Muscle layer of duodenum (tissue), 2 donors: ENCODE data around the gene TMED10.
A peak's percentile ranks its signal among the peaks of the same experiment; 100 is the strongest.

Source experiments
- H3K27ac ChIP-seq: one replicate; pipeline ENCODE4 v1.7.0; 2013; ENCODE audit warnings: mild to moderate bottlenecking, low read length
- H3K27me3 ChIP-seq: one replicate; pipeline ENCODE4 v1.7.0; 2013; ENCODE audit warnings: low read depth, mild to moderate bottlenecking, control low read depth, low read length
- H3K36me3 ChIP-seq, 2 donors: one replicate each; pipeline ENCODE4 v1.7.0; 2013; ENCODE audit warnings: low read length in 2 of 2, control low read depth in 1 of 2, mild to moderate bottlenecking in 1 of 2; ENCODE audit not compliant: insufficient read depth in 2 of 2, control insufficient read depth in 1 of 2
- H3K4me1 ChIP-seq, 2 donors: one replicate each; pipeline ENCODE4 v1.7.0; 2013; ENCODE audit warnings: low read length in 2 of 2, mild to moderate bottlenecking in 2 of 2, control low read depth in 1 of 2, moderate library complexity in 1 of 2; ENCODE audit not compliant: insufficient read depth in 2 of 2, control insufficient read depth in 1 of 2
- H3K4me3 ChIP-seq, 2 donors: one replicate each; pipeline ENCODE4 v1.7.0; 2013; ENCODE audit warnings: low read length in 2 of 2, low read depth in 1 of 2, mild to moderate bottlenecking in 1 of 2
- H3K9me3 ChIP-seq, 2 donors: one replicate each; pipeline ENCODE4 v1.7.0; 2013; ENCODE audit warnings: low read length in 2 of 2, control low read depth in 1 of 2, mild to moderate bottlenecking in 1 of 2; ENCODE audit not compliant: control insufficient read depth in 1 of 2
- donor health status: healthy.

The TMED10 gene

DNA sequence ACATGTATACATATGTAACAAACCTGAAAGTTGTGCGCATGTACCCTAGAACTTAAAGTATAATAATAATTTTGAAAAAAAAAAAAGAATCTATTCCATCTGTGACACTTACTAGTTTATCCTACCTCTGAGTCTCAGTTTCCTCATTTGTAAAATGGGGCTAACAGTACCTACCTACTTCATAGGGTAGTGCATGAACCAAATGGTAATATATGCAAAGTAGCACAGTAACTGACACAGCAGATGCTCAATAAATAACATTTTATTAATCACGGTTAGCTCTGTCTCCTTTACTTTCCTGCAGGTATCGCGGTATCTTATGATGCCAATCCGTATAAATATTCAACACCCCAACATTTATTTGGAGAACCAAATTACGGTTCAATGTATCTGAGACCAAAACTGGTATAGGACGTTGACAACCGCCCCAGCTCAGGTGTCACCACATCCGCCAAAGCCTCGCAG is 703 bp downstream of the TMED10 start:
- Histone ChIP-seq H3K36me3 (peaks cover 0 to 9% of the 10 kb centered on the region in 2 donors), H3K9me3 (no peaks in the 10 kb centered on the region), H3K27me3 (no peaks in the 10 kb centered on the region), H3K4me3 (peak overlapping the region; percentile 83 to 94), H3K4me1 (peaks cover 0 to 34% of the 10 kb centered on the region in 2 donors), H3K27ac (peak overlapping the region; percentile 98)

DNA sequence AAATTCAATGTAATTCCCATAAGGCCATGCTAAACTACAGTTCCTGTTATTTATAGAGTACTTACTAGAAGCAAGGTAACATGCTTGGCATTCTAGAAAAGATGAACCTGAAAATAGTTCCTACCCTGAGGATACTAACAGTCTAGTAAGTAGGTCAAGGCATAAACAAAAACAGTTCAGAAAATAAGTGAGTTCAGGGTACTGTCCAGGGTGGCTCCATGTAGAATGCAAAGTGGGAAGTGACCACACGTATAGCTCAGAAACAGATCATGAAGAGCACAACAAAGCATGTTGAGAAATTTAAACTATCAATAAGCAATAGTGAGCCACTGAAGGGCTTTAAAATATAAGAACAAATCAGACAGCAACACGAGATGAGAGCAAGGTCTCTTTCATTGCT is 2.3 kb downstream of the TMED10 start:
- no peak overlapping the region for H3K4me3 ChIP-seq
- H3K27me3 ChIP-seq: no peaks in the 10 kb centered on the region
- peak overlapping the region; percentile 49 for H3K27ac ChIP-seq
- peaks cover 0 to 9% of the 10 kb centered on the region in 2 donors for H3K36me3 ChIP-seq
- peaks cover 0 to 34% of the 10 kb centered on the region in 2 donors for H3K4me1 ChIP-seq
- H3K9me3 ChIP-seq: no peaks in the 10 kb centered on the region

DNA sequence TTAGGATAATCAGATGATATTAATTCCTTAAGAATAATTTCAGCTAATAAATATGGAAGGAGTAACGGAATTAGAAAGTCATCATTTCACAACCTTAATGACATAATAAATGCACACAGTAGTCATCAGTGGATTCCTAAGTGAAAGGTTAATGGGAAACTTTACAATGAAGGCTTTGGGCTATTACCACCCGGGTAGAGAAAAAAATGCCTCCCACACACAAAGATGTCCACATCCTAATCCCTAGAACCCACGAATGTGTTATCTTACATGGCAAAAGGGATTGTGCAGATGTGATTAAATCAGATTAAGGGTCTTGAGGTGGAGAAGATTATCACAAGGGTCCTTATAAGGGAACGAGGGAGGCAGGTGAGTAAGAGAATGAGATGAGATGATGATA is 5.6 kb downstream of the TMED10 start:
- Histone ChIP-seq H3K4me3 (no peak overlapping the region), H3K9me3 (no peaks in the 10 kb centered on the region), H3K36me3 (no peaks in the 10 kb centered on the region), H3K27ac (no peak overlapping the region), H3K4me1 (peaks cover 0 to 51% of the 10 kb centered on the region in 2 donors), H3K27me3 (no peaks in the 10 kb centered on the region)

DNA sequence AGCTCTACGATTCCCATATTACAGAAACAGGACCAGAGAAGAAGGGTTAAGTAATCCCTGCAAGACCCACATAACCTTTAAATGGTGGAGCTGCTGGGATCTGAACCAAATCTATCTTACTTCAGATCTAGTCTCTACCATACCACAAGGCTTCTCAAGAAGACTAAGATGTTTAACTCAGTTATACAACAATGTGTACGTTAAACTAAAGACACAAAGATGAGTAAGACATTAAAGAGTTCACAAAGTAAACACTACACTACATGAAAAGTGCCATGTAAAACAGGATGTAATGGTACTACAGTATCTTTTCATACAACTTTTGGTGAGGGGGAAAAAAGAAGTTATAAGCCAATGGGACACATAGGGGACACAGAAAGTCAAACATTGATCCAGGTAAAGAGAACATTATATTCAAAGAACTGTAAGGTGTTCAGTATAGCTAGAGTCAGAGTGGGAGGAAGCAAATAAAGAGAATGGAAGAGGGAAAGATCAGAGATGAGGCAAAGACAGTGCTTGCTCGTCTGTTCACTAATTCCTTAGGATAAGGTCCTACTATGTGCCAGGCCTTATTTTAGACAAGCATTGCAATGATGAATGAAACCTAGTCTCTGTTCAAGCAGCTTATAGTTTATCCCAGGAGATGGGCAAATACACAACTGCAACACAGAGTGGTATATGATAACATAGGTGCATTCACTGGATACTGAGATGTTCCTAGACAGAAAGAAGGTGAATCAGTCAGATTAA is 7.7 kb downstream of the TMED10 start:
- Histone ChIP-seq H3K9me3 (no peaks in the 10 kb centered on the region), H3K27me3 (no peaks in the 10 kb centered on the region), H3K36me3 (no peaks in the 10 kb centered on the region), H3K4me3 (no peak overlapping the region), H3K4me1 (peaks cover 0 to 39% of the 10 kb centered on the region in 2 donors), H3K27ac (no peak overlapping the region)

DNA sequence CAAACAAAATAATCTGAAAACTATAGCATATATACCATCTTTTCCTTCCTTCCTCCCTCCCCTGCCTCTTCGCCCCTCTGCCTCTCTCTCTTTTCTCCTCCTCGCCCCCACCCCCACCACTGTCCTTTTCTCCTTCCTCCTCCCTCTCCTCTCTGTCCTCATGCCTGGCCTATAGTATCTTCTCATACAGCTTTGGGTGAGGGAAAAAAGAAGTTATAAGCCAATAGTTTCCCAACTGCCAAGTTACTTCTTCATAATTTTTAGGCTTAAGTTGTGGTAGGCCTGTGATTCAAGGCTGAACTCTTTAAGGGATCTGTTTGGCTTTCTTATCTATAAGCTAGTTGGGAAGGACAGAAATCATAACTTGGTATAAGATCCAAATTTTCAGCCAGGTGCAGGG is 9.1 kb downstream of the TMED10 start:
- Histone ChIP-seq H3K4me3 (no peak overlapping the region), H3K36me3 (no peaks in the 10 kb centered on the region), H3K4me1 (peaks cover 0 to 31% of the 10 kb centered on the region in 2 donors), H3K27me3 (no peaks in the 10 kb centered on the region), H3K27ac (no peak overlapping the region), H3K9me3 (no peaks in the 10 kb centered on the region)

DNA sequence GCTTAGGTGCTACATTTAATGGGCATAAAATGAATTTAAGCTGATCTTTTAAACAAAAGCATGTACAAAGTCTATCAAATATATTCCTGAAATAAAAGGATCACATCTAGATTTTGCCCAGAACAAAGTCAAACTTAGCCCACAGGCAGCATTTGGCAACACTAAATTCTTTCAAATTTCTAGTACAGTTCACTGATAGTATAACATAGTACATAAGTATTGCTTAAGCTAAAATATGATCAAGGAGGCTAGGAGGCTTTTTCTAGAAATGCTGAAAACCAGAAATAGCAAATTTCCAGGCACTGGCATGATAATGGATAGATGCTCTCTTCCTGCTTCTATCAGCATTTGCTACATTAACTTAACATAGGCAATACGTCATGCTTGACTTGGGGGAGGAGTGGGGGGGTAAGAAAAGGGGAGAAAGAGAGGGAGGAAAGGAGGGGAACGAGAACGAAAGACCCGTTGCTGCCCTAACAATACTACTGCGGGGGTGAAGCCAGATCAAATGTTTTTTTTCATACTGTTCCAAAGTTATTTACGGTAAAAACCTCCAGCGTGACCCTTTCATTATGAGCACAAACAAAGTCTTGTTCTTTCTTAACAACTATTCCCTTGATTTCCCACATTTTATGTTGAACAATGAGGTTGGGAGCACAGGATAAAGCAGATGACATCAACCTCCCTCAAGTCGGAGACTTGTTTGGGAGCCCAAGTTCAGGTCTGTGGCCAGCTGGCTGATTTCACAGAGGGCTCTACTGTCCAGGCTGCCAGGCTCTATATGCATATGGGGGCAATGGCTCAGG is 10.6 kb downstream of the TMED10 start:
- Histone ChIP-seq H3K9me3 (no peaks in the 10 kb centered on the region), H3K27me3 (no peaks in the 10 kb centered on the region), H3K27ac (no peak overlapping the region), H3K4me3 (no peak overlapping the region), H3K36me3 (no peaks in the 10 kb centered on the region), H3K4me1 (peaks cover 0 to 23% of the 10 kb centered on the region in 2 donors)

DNA sequence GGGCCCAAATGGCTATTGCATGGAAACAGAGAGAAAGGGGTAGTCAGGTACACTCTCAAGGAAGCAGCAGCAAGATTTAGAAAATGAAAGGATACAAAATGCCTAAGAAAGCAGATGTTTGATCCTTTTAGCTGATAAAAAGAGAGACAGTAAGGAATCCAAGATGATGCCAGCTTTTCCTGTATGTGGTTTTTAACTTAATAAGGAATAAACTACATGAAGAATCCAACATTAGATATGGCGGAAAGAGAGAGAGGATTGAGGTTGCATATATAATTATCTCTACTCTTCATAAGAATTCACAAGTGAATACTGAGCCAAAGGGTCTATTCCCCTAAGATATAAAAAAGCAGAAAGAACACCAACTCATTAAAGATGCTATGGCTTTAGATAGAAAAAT is 11.6 kb downstream of the TMED10 start:
- no peak overlapping the region for H3K27ac ChIP-seq
- no peaks in the 10 kb centered on the region for H3K36me3 ChIP-seq
- no peak overlapping the region for H3K4me3 ChIP-seq
- no peaks in the 10 kb centered on the region for H3K9me3 ChIP-seq
- peaks cover 2 to 28% of the 10 kb centered on the region in 2 donors for H3K4me1 ChIP-seq
- no peaks in the 10 kb centered on the region for H3K27me3 ChIP-seq

DNA sequence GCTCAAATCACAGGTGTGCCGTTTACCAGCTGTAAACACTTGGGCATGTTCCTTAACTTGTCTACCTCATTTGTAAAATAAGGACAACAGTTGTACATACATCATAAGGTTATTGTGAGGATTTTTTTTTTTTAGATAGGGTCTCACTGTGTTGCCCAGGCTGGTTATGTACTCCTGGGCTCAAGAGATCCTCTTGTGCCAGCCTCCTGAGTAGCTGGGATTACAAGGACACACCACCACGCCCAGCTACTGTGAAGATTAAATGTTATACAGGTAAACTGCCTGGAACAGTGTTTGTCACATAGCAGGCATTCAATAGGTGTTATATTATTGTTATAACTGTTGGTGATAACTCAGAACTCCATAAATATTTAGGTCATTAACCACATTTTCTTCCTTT is 12.7 kb downstream of the TMED10 start:
- no peaks in the 10 kb centered on the region for H3K9me3 ChIP-seq
- no peaks in the 10 kb centered on the region for H3K27me3 ChIP-seq
- H3K36me3 ChIP-seq: no peaks in the 10 kb centered on the region
- no peak overlapping the region for H3K27ac ChIP-seq
- peaks cover 6 to 29% of the 10 kb centered on the region in 2 donors for H3K4me1 ChIP-seq
- H3K4me3 ChIP-seq: no peak overlapping the region

DNA sequence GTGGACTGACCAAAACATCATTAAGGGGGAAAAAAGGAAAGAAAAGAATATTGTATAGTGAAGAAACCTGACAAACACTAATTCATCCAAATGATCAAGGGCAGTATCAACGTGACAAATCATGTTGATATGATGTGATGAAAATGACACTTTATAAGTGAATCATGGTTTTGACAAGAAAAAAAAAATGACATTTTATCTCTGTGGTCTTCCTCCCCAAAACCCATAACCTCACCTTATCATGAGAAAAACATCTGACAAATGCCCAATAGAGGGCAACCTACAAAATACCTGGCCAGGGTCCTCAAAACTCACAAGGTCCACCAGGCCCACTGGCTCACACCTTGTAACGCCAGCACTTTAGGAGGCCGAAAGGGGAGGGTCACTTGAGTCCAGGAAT is 13.8 kb downstream of the TMED10 start:
- Histone ChIP-seq H3K27ac (no peak overlapping the region), H3K9me3 (no peaks in the 10 kb centered on the region), H3K4me3 (no peak overlapping the region), H3K36me3 (no peaks in the 10 kb centered on the region), H3K27me3 (no peaks in the 10 kb centered on the region), H3K4me1 (peaks cover 6 to 28% of the 10 kb centered on the region in 2 donors)

DNA sequence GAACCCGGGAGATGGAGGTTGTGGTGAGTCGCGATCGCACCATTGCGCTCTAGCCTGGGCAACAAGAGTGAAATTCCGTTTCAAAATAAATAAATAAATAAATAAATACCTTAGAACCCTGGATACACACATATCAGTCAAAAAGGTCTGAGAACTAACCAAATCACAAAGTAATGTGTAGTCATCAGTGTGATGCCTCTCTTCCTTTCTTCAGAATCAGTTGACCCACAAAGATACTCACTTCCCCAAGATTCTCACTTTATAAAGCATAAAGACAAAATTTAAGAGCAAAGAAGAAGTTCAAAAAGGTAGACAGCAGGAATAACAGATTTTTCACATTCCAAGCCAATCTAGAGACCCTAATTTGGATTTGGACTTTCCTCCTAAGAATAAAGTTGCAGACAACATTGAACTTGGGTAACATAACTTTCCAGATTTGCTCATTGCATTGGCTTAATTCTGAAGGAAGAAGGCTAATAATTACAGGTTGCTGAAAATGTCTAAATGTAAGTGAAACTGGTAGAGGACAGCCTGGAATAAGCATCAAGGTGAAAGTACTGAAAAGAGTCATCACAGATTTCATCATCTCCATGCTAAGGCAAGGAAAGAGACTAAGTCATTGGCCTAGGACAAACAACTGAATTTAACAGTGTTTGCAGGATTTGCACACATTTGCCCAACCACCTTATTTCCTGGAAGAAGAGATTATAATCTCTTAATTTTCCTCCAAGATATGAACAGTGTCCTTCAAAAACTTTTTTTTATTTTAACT is 17.4 kb downstream of the TMED10 start:
- Histone ChIP-seq H3K36me3 (no peaks in the 10 kb centered on the region), H3K27ac (no peak overlapping the region), H3K4me1 (peaks cover 6 to 11% of the 10 kb centered on the region in 2 donors), H3K4me3 (no peak overlapping the region), H3K9me3 (no peaks in the 10 kb centered on the region), H3K27me3 (no peaks in the 10 kb centered on the region)

DNA sequence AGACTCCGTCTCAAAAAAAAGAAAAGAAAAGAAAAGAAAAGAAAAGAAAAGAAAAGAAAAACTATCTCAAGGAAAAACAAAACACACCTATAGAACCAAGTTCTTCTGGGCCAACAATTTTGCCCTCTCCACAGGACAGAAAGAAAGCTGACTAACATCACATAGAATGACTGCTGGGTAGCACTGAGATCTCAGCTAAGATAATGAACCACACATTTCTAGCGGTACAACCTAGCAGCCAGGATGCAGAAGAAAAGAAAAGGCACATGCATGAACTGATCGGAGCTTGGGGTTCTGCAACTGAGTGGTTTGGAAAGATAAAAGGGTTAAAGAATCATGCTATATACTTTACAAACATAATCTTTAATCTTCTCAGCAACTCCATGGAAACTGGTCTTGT is 19.5 kb downstream of the TMED10 start:
- Histone ChIP-seq H3K36me3 (no peaks in the 10 kb centered on the region), H3K4me1 (peaks cover 6 to 11% of the 10 kb centered on the region in 2 donors), H3K27ac (no peak overlapping the region), H3K27me3 (no peaks in the 10 kb centered on the region), H3K9me3 (no peaks in the 10 kb centered on the region), H3K4me3 (no peak overlapping the region)
